Keratinocyte (primary cell): ENCODE measurements around the gene HOXA1. TPM values are rescaled to one million over a fixed set of nuclear protein-coding genes. Genes with fewer than 3 reads are reported as not detected.

Source experiments
- DNase-seq: peaks from one replicate; pipeline ENCODE4 v3.0.0-alpha.2; 2011; ENCODE audit warnings: low read depth, missing footprints, low spot score
- FAIRE-seq: peaks from 2 replicates; lab custom pipeline; 2011; peaks lifted over from hg19 to GRCh38; lab: Jason Lieb, UNC
- H2AFZ ChIP-seq: 2 replicates; pipeline ENCODE4 v1.6.0; 2012; ENCODE audit warnings: low read length, control low read depth, inconsistent platforms; ENCODE audit not compliant: control insufficient read depth
- H3K27ac ChIP-seq: 2 replicates; pipeline ENCODE4 v1.5.1; 2011; ENCODE audit warnings: low read length; ENCODE audit not compliant: control insufficient read depth, insufficient read depth
- H3K27me3 ChIP-seq: 3 replicates; pipeline ENCODE4 v1.6.0; 2011; ENCODE audit warnings: low read length; ENCODE audit not compliant: control insufficient read depth, insufficient read depth; ENCODE audit errors: extremely low read depth
- H3K36me3 ChIP-seq, 2 experiments: 2 replicates in 1 of 2; 3 replicates in 1 of 2; pipeline ENCODE4 v1.5.1; 2011; ENCODE audit warnings: low read length in 2 of 2, mild to moderate bottlenecking in 1 of 2; ENCODE audit not compliant: control insufficient read depth in 2 of 2, insufficient read depth in 2 of 2; ENCODE audit errors: extremely low read depth in 1 of 2
- H3K4me1 ChIP-seq: 3 replicates; pipeline ENCODE4 v1.5.1; 2011; ENCODE audit warnings: low read length; ENCODE audit not compliant: control insufficient read depth, insufficient read depth; ENCODE audit errors: extremely low read depth
- H3K4me2 ChIP-seq: 3 replicates; pipeline ENCODE4 v1.6.0; 2011; ENCODE audit warnings: low read depth, low read length; ENCODE audit not compliant: control insufficient read depth, insufficient read depth; ENCODE audit errors: extremely low read depth
- H3K4me3 ChIP-seq, 3 experiments: fragments of 200-600 bp in 1 of 3; sonication (generic) in 1 of 3; 2 replicates in 2 of 3; 3 replicates in 1 of 3; pipeline ENCODE4 v1.5.1; 2011 to 2016; ENCODE audit warnings: low read length in 3 of 3, mild to moderate bottlenecking in 3 of 3, control low read depth in 2 of 3, inconsistent platforms in 1 of 3, low read depth in 1 of 3, mixed read lengths in 1 of 3, mixed run types in 1 of 3, moderate library complexity in 1 of 3; ENCODE audit not compliant: control insufficient read depth in 2 of 3, insufficient read depth in 2 of 3; ENCODE audit errors: extremely low read depth in 1 of 3
- H3K79me2 ChIP-seq: 2 replicates; pipeline ENCODE4 v1.6.0; 2012; ENCODE audit warnings: low read length; ENCODE audit not compliant: control insufficient read depth, insufficient read depth
- H3K9ac ChIP-seq: 3 replicates; pipeline ENCODE4 v1.6.0; 2011; ENCODE audit warnings: low read length; ENCODE audit not compliant: control insufficient read depth, insufficient read depth; ENCODE audit errors: extremely low read depth
- H3K9me1 ChIP-seq: 3 replicates; pipeline ENCODE4 v1.6.0; 2011; ENCODE audit warnings: low read length; ENCODE audit not compliant: control insufficient read depth, insufficient read depth; ENCODE audit errors: extremely low read depth
- H3K9me3 ChIP-seq: 2 replicates; pipeline ENCODE4 v1.5.1; 2012; ENCODE audit warnings: low read depth, low read length; ENCODE audit not compliant: control insufficient read depth
- H4K20me1 ChIP-seq: 3 replicates; pipeline ENCODE4 v1.6.0; 2011; ENCODE audit warnings: low read length; ENCODE audit not compliant: control insufficient read depth, insufficient read depth; ENCODE audit errors: extremely low read depth
- CTCF ChIP-seq, 3 experiments: IDR thresholded peaks in 1 of 3; conservative IDR thresholded peaks in 1 of 3; optimal IDR thresholded peaks in 1 of 3; 2 replicates in 2 of 3; 3 replicates in 1 of 3; pipeline versions ENCODE3 to v1.5.1; 2011; ENCODE audit warnings: low read length in 3 of 3, mild to moderate bottlenecking in 3 of 3, moderate library complexity in 2 of 3, control low read depth in 1 of 3, inconsistent platforms in 1 of 3; ENCODE audit not compliant: insufficient read depth in 2 of 3; ENCODE audit errors: extremely low read depth in 1 of 3
- EZH2 ChIP-seq: IDR thresholded peaks from one replicate; pipeline ENCODE4 v1.6.1; 2012; ENCODE audit warnings: inconsistent platforms, mild to moderate bottlenecking, low read length, moderate library complexity
- dilution Hi-C: fragments of 300-500 bp; cut with MboI; formaldehyde crosslinking; loops from one replicate; pipeline ENCODE4 v1.7.0; 2020; ENCODE audit warnings: low sequenced_read_pairs; ENCODE audit not compliant: extremely low pct_ligation_motif_present
- polyA plus RNA-seq, 5 experiments: library from polyadenylated mRNA; depleted of rRNA in 3 of 5; stranded (reverse) in 3 of 5; stranded (forward) in 1 of 5; unstranded in 1 of 5; fragments of >200 nt; gene quantifications; 1 replicate in 1 of 5; 2 replicates in 3 of 5; 3 replicates in 1 of 5; pipeline versions ENCODE4 v1.2.1 to v1.2.3, GENCODE V29; 2011 to 2012; ENCODE audit warnings: missing spikeins in 2 of 5, low read depth in 1 of 5, low replicate concordance in 1 of 5

Gene HOXA1
- polyA plus RNA-seq, 1 donor (not counting 4 experiments of a cell fraction or from before 2014, with no cell fraction given): 11.9 TPM

DNA sequence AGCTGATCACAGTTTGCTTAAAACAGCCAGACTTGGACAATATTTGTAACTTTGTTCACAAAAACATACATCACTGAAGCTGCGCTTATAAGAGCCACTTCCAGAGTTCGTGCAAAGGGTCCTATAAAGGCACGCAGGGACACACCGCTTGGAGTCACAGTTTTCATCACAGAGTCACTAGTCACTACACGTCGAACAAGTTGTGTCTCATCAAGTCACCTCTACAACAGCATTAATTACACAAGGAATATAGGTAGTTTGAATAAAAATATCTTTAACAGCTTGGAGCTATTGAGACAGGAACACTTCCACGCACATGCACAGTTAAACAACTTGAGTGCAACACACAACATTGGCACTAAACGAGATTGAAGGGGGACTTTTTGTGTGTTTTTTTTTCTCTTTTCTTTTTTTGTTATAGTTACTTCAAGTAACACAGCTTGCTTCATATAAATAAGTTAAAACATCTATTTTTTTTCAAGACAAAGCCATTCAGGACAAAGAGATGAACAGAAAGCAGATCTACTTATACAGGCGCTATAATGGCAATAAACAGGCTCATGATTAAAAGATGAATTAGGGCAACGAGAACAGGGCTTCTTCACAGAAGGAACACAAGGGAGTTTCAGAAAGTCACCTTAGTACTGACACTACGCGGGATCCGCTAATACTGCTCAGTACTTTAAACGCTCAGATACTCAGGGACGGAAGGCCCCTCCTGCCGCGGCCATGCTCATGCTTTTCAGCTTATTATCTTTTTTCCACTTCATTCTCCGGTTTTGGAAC is 45.5 kb upstream of the HOXA1 start:
- peaks cover 34% of the 10 kb centered on the region for H3K4me1 ChIP-seq
- peak; percentile 63 for FAIRE-seq
- H3K9me3 ChIP-seq: no peaks in the 10 kb centered on the region
- H3K27ac ChIP-seq: peak overlapping the region; percentile 92
- peak overlapping the region; percentile 92 for H3K4me2 ChIP-seq
- peaks cover 62% of the 10 kb centered on the region for H3K79me2 ChIP-seq
- peaks cover 4 to 7% of the 10 kb centered on the region in 2 experiments for H3K36me3 ChIP-seq
- H3K4me3 ChIP-seq: peak overlapping the region in 2 of 3 experiments; percentile 91 to 93
- dilution Hi-C loops: no loop called here
- peak overlapping the region; percentile 93 for H3K9ac ChIP-seq
- no peak overlapping the region for H2AFZ ChIP-seq
- no peaks in the 10 kb centered on the region for H3K27me3 ChIP-seq
- TF ChIP-seq EZH2: no peak
- no peak for TF ChIP-seq CTCF (optimal IDR thresholded peaks at IDR 0.05 in 1 of 3, IDR thresholded peaks at IDR 0.05 in 1 of 3, conservative IDR thresholded peaks at IDR 0.05 in 1 of 3; ENCODE audit: extremely low read depth in 1 of 3, insufficient read depth in 2 of 3, low read length in 3 of 3)
- DNase-seq: no peak
- no peaks in the 10 kb centered on the region for H4K20me1 ChIP-seq
- H3K9me1 ChIP-seq: no peaks in the 10 kb centered on the region

GRCh38 chr7:27140126-27140857 is 44.5 kb upstream of the HOXA1 start:
- Histone ChIP-seq H3K4me1 (peaks cover 38% of the 10 kb centered on the region), H3K27me3 (no peaks in the 10 kb centered on the region), H3K36me3 (peaks cover 4 to 7% of the 10 kb centered on the region in 2 experiments), H3K9me3 (no peaks in the 10 kb centered on the region), H3K9me1 (no peaks in the 10 kb centered on the region), H3K9ac (peak overlapping the region; percentile 93), H3K79me2 (peaks cover 52% of the 10 kb centered on the region), H3K27ac (peak overlapping the region; percentile 92), H2AFZ (peak overlapping the region; percentile 49), H3K4me3 (peak overlapping the region in 2 of 3 experiments; percentile 57 to 93), H3K4me2 (peak overlapping the region; percentile 92), H4K20me1 (no peaks in the 10 kb centered on the region)
- no peak for FAIRE-seq
- dilution Hi-C loops: no loop called here
- no peak for DNase-seq
- TF ChIP-seq CTCF (optimal IDR thresholded peaks at IDR 0.05 in 1 of 3, IDR thresholded peaks at IDR 0.05 in 1 of 3, conservative IDR thresholded peaks at IDR 0.05 in 1 of 3; ENCODE audit: extremely low read depth in 1 of 3, insufficient read depth in 2 of 3, low read length in 3 of 3) (no peak), EZH2 (no peak)
